DOHH2 (cell line): ENCODE data around the gene CADPS.

Experiments
- CTCF ChIP-seq: fragments of 200-600 bp; sonication (generic); IDR thresholded peaks from one replicate; pipeline ENCODE4 v1.5.1; 2014; ENCODE audit warnings: antibody characterized with exemption, mild to moderate bottlenecking, low read depth, low read length; ENCODE audit not compliant: poor library complexity, severe bottlenecking
- EZH2phosphoT487 ChIP-seq: fragments of 200-600 bp; sonication (generic); IDR thresholded peaks from 2 replicates; pipeline ENCODE4 v1.6.1; 2017; ENCODE audit warnings: borderline replicate concordance, mild to moderate bottlenecking, antibody characterized with exemption, low read length, moderate library complexity, mixed read lengths

GRCh38 chr3:62859203-62859791, 15.9 kb downstream of the CADPS start:
- TF ChIP-seq CTCF (no peak), EZH2phosphoT487 (no peak)
